K562 (cell line): ENCODE measurements around the gene GSS. TPM values are rescaled to one million over a fixed set of nuclear protein-coding genes. Genes with fewer than 3 reads are reported as not detected.

ENCODE experiments used
- ATF3 ChIP-seq, 2 experiments: fragments of 450-650 bp in 1 of 2; sonication (generic) in 1 of 2; formaldehyde crosslinking in 1 of 2; IDR thresholded peaks in 1 of 2; conservative IDR thresholded peaks in 1 of 2; 2 replicates each; pipeline versions ENCODE4 v1.6.1 to v1.8.1; 2016 to 2023; ENCODE audit warnings: mild to moderate bottlenecking in 2 of 2, moderate library complexity in 2 of 2, inconsistent platforms in 1 of 2, missing genetic modification reagents in 1 of 2
- ATF4 ChIP-seq: fragments of 450-650 bp; formaldehyde crosslinking; IDR thresholded peaks from 2 replicates; pipeline ENCODE4 v1.4.0; 2022; ENCODE audit warnings: mild to moderate bottlenecking, moderate library complexity
- CBFA2T2 ChIP-seq: fragments of 450-650 bp; conservative IDR thresholded peaks from 2 replicates; pipeline ENCODE4 v1.6.1; 2017; ENCODE audit warnings: mild to moderate bottlenecking
- CBFA2T3 ChIP-seq: fragments of 450-650 bp; IDR thresholded peaks from 2 replicates; pipeline ENCODE4 v1.6.1; 2017
- CGGBP1 ChIP-seq: fragments of 250-450 bp; sonication (Bioruptor Pico); IDR thresholded peaks from 2 replicates; pipeline ENCODE4 v1.9.0; 2021; ENCODE audit warnings: mild to moderate bottlenecking
- GTF2B ChIP-seq: IDR thresholded peaks from 2 replicates; pipeline ENCODE4 v1.6.1; 2011; ENCODE audit not compliant: insufficient read length; ENCODE audit errors: extremely low read depth
- HDAC8 ChIP-seq: fragments of 450-650 bp; IDR thresholded peaks from 2 replicates; pipeline ENCODE4 v1.6.1; 2016; ENCODE audit warnings: mild to moderate bottlenecking, missing genetic modification characterization, moderate library complexity, missing compliant biosample characterization
- KDM2B ChIP-seq: fragments of 250-450 bp; sonication (Bioruptor Pico); IDR thresholded peaks from 2 replicates; pipeline ENCODE4 v1.8.0; 2021; ENCODE audit warnings: mild to moderate bottlenecking, moderate library complexity
- KDM5B ChIP-seq: fragments of 200-600 bp; sonication (generic); IDR thresholded peaks from 2 replicates; pipeline ENCODE4 v1.6.1; 2012; ENCODE audit warnings: low read depth, mild to moderate bottlenecking, moderate library complexity, low read length, control low read depth, inconsistent platforms; ENCODE audit not compliant: insufficient replicate concordance
- NKRF ChIP-seq: fragments of 450-650 bp; IDR thresholded peaks from 2 replicates; pipeline ENCODE4 v1.6.1; 2016; ENCODE audit warnings: borderline replicate concordance
- PPARD ChIP-seq: fragments of 250-450 bp; sonication (Bioruptor Pico); IDR thresholded peaks from 2 replicates; pipeline ENCODE4 v1.8.0; 2022; ENCODE audit warnings: inconsistent platforms, mild to moderate bottlenecking, moderate library complexity
- RHOXF2B ChIP-seq: fragments of 250-450 bp; sonication (Bioruptor Pico); conservative IDR thresholded peaks from 2 replicates; pipeline ENCODE4 v1.5.1; 2021
- SAFB2 ChIP-seq: fragments of 200-400 bp; formaldehyde crosslinking; IDR thresholded peaks from 2 replicates; pipeline ENCODE4 v1.6.1; 2018; ENCODE audit warnings: borderline replicate concordance, low read length, low read depth, moderate library complexity; ENCODE audit not compliant: severe bottlenecking
- SRF ChIP-seq, 2 experiments: fragments of 250-450, 450-650 bp in 1 of 2; sonication (Bioruptor Pico) in 1 of 2; sonication (generic) in 1 of 2; formaldehyde crosslinking; IDR thresholded peaks; 2 replicates each; pipeline versions ENCODE4 v1.5.0 to v1.5.1; 2020 to 2022; ENCODE audit warnings: mild to moderate bottlenecking in 1 of 2, missing genetic modification reagents in 1 of 2
- TFE3 ChIP-seq: fragments of 450-650 bp; formaldehyde crosslinking; IDR thresholded peaks from 2 replicates; pipeline ENCODE4 v1.4.0; 2020; ENCODE audit warnings: mild to moderate bottlenecking, mixed read lengths
- UBTF ChIP-seq, 2 experiments: IDR thresholded peaks; 2 replicates each; pipeline ENCODE4 v1.6.1; 2012; ENCODE audit warnings: improper control_type of control experiment in 2 of 2, low read depth in 2 of 2, low read length in 2 of 2, borderline replicate concordance in 1 of 2
- ZBTB17 ChIP-seq: fragments of 450-650 bp; formaldehyde crosslinking; IDR thresholded peaks from 2 replicates; pipeline ENCODE4 v1.4.0; 2020; ENCODE audit warnings: mild to moderate bottlenecking
- ZNF76 ChIP-seq: fragments of 250-450 bp; sonication (Bioruptor Pico); IDR thresholded peaks from 2 replicates; pipeline ENCODE4 v1.4.0; 2020; ENCODE audit warnings: mild to moderate bottlenecking, moderate library complexity, borderline replicate concordance
- ZNF780A ChIP-seq: fragments of 250-450 bp; sonication (Bioruptor Pico); IDR thresholded peaks from 2 replicates; pipeline ENCODE4 v1.5.0; 2021; ENCODE audit warnings: mild to moderate bottlenecking
- polyA plus RNA-seq, 8 experiments: library from polyadenylated mRNA; depleted of rRNA in 4 of 8; stranded (reverse) in 5 of 8; unstranded in 3 of 8; fragments of >200 nt; fragmentation: Nextera tagmentation in 2 of 8; fragmentation: Illumina TruSeq in 1 of 8; extraction: Ambion mirVana in 2 of 8; extraction: Trizol in 1 of 8; gene quantifications; 2 replicates each; pipeline versions ENCODE4 v1.2.1 to v1.2.3, GENCODE V29; 2011 to 2014; ENCODE audit warnings: inconsistent platforms in 1 of 8, missing spikeins in 1 of 8
- total RNA-seq, 7 experiments: library from RNA; depleted of rRNA in 6 of 7; stranded (reverse); fragments of >200 nt in 6 of 7; fragmentation: Illumina TruSeq in 2 of 7; extraction: Trizol in 2 of 7; gene quantifications; 2 replicates each; pipeline versions ENCODE4 v1.2.1 to v1.2.3, GENCODE V29; 2011 to 2021; ENCODE audit warnings: low replicate concordance in 1 of 7

The GSS gene
- total and polyA plus RNA-seq, 9 of the 15 experiments (the other 6 are each of a cell fraction or from before 2014, with no cell fraction given) = 18.4 to 165 (median 89.4) TPM

- TF ChIP-seq NKRF = 0 out of 2 replicates have a peak, but pooled peaks have one; percentile 43
- no peak for TF ChIP-seq ZNF76 (CRISPR knock-in tag)
- no peak for TF ChIP-seq ZNF780A (CRISPR knock-in tag)
- TF ChIP-seq CBFA2T3 = peak; percentile 65
- TF ChIP-seq TFE3 (CRISPR knock-in tag) = no peak
- no peak for TF ChIP-seq UBTF (IDR thresholded peaks at IDR 0.05; ENCODE audit: borderline replicate concordance in 1 of 2, low read depth in 2 of 2, low read length in 2 of 2)
- no peak for TF ChIP-seq CGGBP1 (CRISPR knock-in tag)
- TF ChIP-seq ATF4 = no peak
- no peak for TF ChIP-seq RHOXF2B (CRISPR knock-in tag)
- TF ChIP-seq HDAC8 (tag) = no peak
- TF ChIP-seq CBFA2T2 = peak; percentile 21; the same call in 1 of the 2 replicates
- TF ChIP-seq GTF2B = no peak
- no peak for TF ChIP-seq SRF (CRISPR knock-in tag; IDR thresholded peaks at IDR 0.05)
- TF ChIP-seq ATF3 (IDR thresholded peaks at IDR 0.05) = no peak
- no peak for TF ChIP-seq ATF3 (CRISPR knock-in tag; conservative IDR thresholded peaks at IDR 0.05)
- TF ChIP-seq KDM5B = no peak
- no peak for TF ChIP-seq SAFB2
- TF ChIP-seq ZBTB17 (CRISPR knock-in tag) = 0 out of 2 replicates have a peak, but pooled peaks have one; percentile 48
- no peak for TF ChIP-seq KDM2B (CRISPR knock-in tag)
- no peak for TF ChIP-seq PPARD (CRISPR knock-in tag)
These were observed 51.4 kb downstream of the GSS start (continued) for GRCh38 chr20:34904202-34904621.
